Mucosa of rectum (tissue), 2 donors: Measurements from ENCODE around the gene CIDEA.
"Not testable (repeated sequence)": the region's sequence is repeated elsewhere in the genome, so short reads cannot be mapped to it uniquely, and the experiment has no call there.

Experiments used
- H3K27ac ChIP-seq, 2 donors: one replicate each; pipeline ENCODE4 v1.7.0; 2013; ENCODE audit warnings: inconsistent platforms in 2 of 2, low read depth in 2 of 2, low read length in 2 of 2
- H3K27me3 ChIP-seq, 2 donors: one replicate each; pipeline ENCODE4 v1.7.0; 2013; ENCODE audit warnings: low read length in 2 of 2; ENCODE audit not compliant: control insufficient read depth in 2 of 2, insufficient read depth in 2 of 2
- H3K36me3 ChIP-seq, 2 donors: one replicate each; pipeline ENCODE4 v1.7.0; 2013; ENCODE audit warnings: low read length in 2 of 2; ENCODE audit not compliant: control insufficient read depth in 2 of 2, insufficient read depth in 2 of 2
- H3K4me1 ChIP-seq, 2 donors: one replicate each; pipeline ENCODE4 v1.7.0; 2013; ENCODE audit warnings: low read length in 2 of 2, mild to moderate bottlenecking in 1 of 2; ENCODE audit not compliant: control insufficient read depth in 2 of 2, insufficient read depth in 2 of 2
- H3K4me3 ChIP-seq, 2 donors: one replicate each; pipeline ENCODE4 v1.7.0; 2013; ENCODE audit warnings: low read length in 2 of 2
- H3K9ac ChIP-seq, 2 donors: one replicate each; pipeline ENCODE4 v1.7.0; 2013; ENCODE audit warnings: low read length in 2 of 2, low read depth in 1 of 2, mild to moderate bottlenecking in 1 of 2
- H3K9me3 ChIP-seq, 2 donors: one replicate each; pipeline ENCODE4 v1.7.0; 2013; ENCODE audit warnings: low read length in 2 of 2; ENCODE audit not compliant: control insufficient read depth in 2 of 2
- donor health status: healthy.
- donor health status: Normal muscosa, but diverticular disease.

Gene CIDEA

DNA sequence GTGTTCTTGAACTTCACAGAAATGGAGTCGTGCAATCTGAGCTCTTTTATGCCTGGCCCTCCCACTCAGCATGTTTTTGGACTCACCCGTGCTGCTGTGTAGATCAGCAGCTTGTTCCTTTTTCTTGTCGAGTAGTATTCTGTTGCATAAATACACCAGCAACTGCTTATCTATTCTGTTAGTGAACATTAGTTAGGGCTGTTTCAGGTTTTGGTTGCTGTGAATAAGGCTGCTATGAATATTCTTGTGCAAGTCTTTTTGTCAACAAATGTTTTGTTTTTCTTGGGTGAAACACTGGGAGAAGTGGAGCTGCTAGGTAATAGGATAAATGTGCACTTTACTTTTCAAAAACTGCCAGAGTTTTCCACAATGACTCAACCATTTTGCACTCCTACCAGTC is 15.3 kb upstream of the CIDEA start:
- Histone ChIP-seq H3K9ac (no peak overlapping the region), H3K27ac (no peak overlapping the region), H3K36me3 (no peaks in the 10 kb centered on the region), H3K27me3 (no peaks in the 10 kb centered on the region), H3K4me1 (no peaks in the 10 kb centered on the region), H3K9me3 (no peaks in the 10 kb centered on the region), H3K4me3 (no peak overlapping the region)

DNA sequence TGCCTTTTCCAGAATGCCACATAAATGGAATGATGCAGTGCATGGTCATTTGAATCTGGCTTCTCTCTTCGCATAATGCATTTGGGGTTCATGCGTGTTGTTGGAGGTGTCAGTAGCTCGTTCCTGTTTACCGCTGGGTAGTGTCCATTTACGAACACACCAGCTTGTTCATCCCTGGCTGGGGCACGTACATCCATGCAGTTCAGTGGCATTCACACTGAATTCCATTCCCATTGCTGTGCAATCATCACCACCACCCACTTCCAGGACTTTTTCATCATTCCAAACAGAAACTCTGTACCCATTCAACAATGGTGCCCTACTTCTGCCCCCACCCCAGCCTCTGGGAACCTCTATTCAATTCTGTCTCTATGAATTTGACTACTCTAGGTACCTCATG is 14.7 kb upstream of the CIDEA start:
- no peaks in the 10 kb centered on the region for H3K27me3 ChIP-seq
- H3K36me3 ChIP-seq = no peaks in the 10 kb centered on the region
- no peak overlapping the region for H3K27ac ChIP-seq
- no peak overlapping the region for H3K4me3 ChIP-seq
- H3K9me3 ChIP-seq = no peaks in the 10 kb centered on the region
- H3K9ac ChIP-seq = no peak overlapping the region
- H3K4me1 ChIP-seq = no peaks in the 10 kb centered on the region

DNA sequence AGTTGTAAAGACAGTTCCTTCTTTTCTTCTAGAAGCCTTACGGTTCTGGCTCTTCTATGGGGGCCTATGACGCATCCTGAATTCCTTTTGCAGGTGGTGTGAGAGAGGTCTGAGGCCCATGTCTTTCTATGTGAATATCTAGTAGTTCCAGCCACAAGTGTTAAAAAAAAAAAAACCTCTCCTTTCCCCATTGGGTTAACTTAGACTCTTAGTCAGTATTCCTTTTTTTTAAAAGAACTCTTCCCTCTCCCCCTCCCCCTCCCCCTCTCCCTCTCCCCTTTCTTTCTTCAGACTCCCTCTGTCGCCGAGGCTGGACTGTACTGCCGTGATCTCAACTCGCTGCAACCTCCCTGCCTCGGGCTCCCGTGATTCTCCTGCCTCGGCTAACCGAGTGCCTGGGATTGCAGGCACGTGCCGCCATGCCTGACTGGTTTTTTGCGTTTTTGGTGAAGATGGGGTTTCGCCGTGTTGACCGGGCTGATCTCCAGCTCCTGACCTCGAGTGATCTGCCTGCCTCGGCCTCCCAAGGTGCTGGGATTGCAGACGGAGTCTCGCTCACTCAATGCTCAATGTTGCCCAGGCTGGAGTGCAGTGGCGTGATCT is 11.4 kb upstream of the CIDEA start:
- H3K27ac ChIP-seq = no peak overlapping the region
- no peaks in the 10 kb centered on the region for H3K4me1 ChIP-seq
- no peaks in the 10 kb centered on the region for H3K36me3 ChIP-seq
- no peaks in the 10 kb centered on the region for H3K9me3 ChIP-seq
- H3K27me3 ChIP-seq = no peaks in the 10 kb centered on the region
- H3K9ac ChIP-seq = no peak overlapping the region
- H3K4me3 ChIP-seq = no peak overlapping the region

DNA sequence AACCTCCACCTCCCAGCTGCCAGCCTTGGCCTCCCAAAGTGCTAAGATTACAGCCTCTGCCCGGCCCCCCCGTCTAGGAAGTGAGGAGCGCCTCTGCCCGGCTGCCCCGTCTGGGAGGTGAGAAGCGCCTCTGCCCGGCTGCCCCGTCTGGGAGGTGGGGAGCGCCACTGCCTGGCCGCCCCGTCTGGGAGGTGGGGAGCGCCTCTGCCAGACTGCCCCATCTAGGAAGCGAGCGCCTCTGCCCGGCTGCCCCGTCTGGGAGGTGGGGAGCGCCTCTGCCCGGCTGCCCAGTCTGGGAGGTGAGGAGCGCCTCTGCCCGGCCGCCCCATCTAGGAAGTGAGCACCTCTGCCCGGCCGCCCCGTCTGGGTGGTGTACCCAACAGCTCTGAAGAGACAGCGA is 10.9 kb upstream of the CIDEA start:
- H3K4me3 ChIP-seq, H3K9me3 ChIP-seq, H3K9ac ChIP-seq, H3K36me3 ChIP-seq, H3K27me3 ChIP-seq, H3K27ac ChIP-seq, H3K4me1 ChIP-seq: not testable (repeated sequence)

DNA sequence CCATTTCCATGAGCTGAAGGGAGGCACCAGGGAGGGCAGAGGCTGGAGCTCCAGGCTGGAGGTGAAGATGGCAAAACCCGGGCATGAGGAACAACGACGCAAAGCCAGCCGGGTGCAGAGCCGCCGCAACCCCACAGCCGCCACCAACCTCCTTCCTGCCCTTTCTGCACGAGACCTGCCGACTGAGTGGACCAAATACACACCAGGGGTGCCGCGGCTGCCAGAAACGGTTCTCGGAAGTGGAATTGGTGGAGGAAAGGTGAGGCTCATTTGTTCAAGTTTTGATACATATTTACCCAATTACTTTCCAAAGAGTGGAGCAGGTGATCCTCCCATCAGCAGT is 8.4 kb upstream of the CIDEA start:
- no peak overlapping the region for H3K4me3 ChIP-seq
- no peaks in the 10 kb centered on the region for H3K36me3 ChIP-seq
- H3K9me3 ChIP-seq = no peaks in the 10 kb centered on the region
- H3K27me3 ChIP-seq = no peaks in the 10 kb centered on the region
- no peak overlapping the region for H3K27ac ChIP-seq
- H3K9ac ChIP-seq = no peak overlapping the region
- no peaks in the 10 kb centered on the region for H3K4me1 ChIP-seq

DNA sequence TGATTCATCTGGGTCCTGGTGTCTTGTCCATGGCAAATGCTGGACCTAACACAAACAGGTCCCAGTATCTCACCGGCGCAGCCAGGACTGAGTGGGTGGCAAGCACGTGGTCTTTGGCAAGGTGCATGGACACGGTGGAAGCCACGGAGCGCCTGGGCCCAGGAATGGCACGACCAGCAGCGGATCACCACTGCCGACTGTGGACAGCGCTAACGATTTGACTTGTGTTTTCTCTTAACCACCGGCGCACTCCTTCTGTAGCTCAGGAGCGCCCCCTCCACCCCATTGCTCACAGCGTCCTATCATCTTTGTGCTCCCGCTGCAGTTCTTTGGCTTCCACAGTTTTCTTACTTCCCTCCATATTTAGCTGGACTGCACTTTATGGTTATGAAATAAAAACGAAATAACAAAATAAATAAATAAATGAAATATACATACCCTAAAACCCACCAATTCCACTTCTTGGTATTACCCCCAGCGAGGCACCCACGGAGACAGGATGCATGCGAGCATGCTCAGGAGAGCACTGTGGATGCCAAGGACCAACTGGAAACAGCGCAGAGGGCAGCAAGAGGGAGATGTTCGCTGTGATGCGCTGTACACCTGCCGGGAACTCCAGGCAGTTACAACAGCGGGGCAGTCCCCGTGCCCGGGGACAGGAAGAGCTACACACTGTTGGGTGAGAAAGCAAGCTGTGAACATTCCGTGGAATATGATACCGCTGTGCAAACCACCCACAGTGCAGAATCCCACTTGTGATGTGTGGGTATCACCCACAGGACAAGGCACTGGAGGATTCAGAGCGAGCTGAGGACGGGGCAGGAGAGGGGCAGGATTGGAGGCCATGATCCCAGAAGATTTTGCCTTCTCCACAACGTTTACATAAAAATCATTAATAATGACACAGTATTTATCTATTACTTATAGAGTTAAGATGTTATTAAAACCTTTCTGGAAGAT is 7.0 kb upstream of the CIDEA start:
- Histone ChIP-seq H3K36me3 (no peaks in the 10 kb centered on the region), H3K4me1 (no peaks in the 10 kb centered on the region), H3K27me3 (peaks cover 2 to 6% of the 10 kb centered on the region in 2 donors), H3K27ac (no peak overlapping the region), H3K9ac (no peak overlapping the region), H3K4me3 (no peak overlapping the region), H3K9me3 (no peaks in the 10 kb centered on the region)

DNA sequence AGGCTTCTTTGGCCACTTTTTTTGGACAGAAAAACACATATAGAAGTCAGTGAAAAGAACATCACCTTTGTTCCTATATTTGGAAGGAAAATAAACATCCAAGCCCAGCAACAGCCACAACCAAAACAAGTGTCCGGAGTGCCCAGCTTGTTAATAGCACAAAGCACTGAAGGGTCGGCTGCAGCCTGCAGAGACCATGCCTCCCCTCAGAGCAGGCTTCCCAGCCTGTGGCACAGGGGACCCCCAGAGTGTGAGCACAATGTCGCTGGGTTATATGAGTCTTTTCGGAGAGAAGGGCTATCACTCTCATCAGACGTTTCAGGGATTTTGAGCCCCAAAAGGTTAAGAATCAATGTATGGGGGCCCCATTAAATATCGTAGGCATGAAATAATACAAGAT is 6.2 kb upstream of the CIDEA start:
- H3K36me3 ChIP-seq = no peaks in the 10 kb centered on the region
- no peak overlapping the region for H3K9ac ChIP-seq
- peaks cover 2 to 8% of the 10 kb centered on the region in 2 donors for H3K27me3 ChIP-seq
- H3K27ac ChIP-seq = no peak overlapping the region
- no peak overlapping the region for H3K4me3 ChIP-seq
- no peaks in the 10 kb centered on the region for H3K9me3 ChIP-seq
- no peaks in the 10 kb centered on the region for H3K4me1 ChIP-seq

DNA sequence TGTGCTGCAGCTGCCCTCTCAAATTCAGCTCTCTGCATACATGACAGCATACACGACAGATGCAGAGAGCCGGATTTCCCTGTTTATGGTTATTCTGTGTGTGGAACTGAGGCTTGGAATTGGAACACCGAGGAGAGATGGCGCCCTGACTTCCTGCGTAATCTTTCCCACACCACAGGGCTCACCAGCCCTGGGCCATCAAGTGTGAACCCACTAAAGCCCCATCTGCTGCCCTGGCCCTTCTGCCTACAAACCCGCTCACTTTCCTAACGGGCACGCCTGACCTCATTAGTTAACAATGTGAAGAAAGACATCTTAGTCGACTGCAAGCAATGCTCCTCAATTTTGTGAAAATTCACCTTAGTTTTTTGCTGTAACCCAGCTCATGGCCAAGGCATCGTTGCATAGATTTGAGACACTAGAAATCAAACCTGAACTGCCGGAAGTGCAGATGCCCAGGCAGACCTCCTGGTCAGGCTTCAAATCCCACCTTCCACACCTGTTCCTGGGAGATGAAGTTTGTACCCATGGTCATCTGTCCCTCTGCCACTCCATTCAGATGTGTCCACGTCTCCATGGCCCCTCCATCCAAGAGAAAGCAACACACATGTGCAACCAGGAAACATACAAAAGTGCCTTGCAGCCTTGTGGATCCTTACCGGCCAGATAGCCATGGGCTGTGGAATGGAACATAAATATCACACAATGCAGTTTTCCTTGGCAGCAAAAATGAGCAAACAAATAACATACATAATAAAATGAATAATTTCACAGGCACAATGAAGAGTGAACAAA is 5.0 kb upstream of the CIDEA start:
- no peaks in the 10 kb centered on the region for H3K36me3 ChIP-seq
- H3K9ac ChIP-seq = no peak overlapping the region
- no peak overlapping the region for H3K27ac ChIP-seq
- H3K4me3 ChIP-seq = no peak overlapping the region
- no peaks in the 10 kb centered on the region for H3K4me1 ChIP-seq
- no peaks in the 10 kb centered on the region for H3K9me3 ChIP-seq
- H3K27me3 ChIP-seq = peaks cover 5 to 20% of the 10 kb centered on the region in 2 donors

DNA sequence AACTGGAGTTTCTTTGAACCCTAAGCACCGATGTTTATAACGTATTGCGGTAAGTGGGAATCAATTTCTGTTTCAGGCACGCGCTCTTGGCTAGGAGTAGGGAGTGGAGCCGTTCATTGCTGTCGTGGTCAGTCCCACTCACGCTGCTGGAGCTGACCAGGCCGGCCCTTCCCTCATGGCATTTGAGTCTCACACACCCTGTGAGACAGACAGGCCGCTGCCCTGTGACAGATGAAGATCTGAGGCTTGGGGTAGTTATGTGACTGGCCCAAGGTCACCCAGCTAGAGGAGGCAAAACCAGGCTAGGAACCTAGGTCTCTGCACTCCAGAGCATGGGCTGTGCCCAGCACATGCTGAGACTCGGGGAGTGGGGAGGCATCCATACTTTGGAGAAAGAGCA is 2.9 kb upstream of the CIDEA start:
- Histone ChIP-seq H3K36me3 (no peaks in the 10 kb centered on the region), H3K9me3 (no peaks in the 10 kb centered on the region), H3K27me3 (peaks cover 8 to 25% of the 10 kb centered on the region in 2 donors), H3K4me3 (no peak overlapping the region), H3K9ac (no peak overlapping the region), H3K4me1 (no peaks in the 10 kb centered on the region), H3K27ac (no peak overlapping the region)

DNA sequence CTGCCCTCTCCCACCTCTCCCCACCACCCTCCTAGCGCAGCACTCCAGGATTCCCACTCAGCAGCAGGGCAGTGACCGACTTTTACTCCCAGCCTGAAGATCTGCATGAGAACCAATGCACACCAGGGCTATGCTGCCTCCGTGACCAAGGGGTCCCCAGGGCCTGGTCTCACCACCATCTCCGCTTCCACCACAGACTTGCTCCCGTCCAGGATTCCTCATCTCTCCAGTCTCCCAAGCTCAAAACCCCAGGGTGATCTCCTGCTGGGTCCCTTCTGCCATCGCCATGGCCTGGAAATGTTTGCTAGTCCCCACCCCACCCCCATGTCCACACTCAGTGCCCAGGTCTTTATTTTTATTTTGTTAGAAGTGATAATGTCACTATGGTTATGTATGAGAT is 2.1 kb upstream of the CIDEA start:
- H3K27me3 ChIP-seq = peaks cover 8 to 25% of the 10 kb centered on the region in 2 donors
- no peak overlapping the region for H3K9ac ChIP-seq
- no peak overlapping the region for H3K4me3 ChIP-seq
- H3K4me1 ChIP-seq = no peaks in the 10 kb centered on the region
- no peaks in the 10 kb centered on the region for H3K9me3 ChIP-seq
- H3K36me3 ChIP-seq = no peaks in the 10 kb centered on the region
- H3K27ac ChIP-seq = no peak overlapping the region
